H1 (cell line): Measurements from ENCODE around the gene STX11. TPM values are rescaled to one million over a fixed set of nuclear protein-coding genes. Genes with fewer than 3 reads are reported as not detected.

Experiments
- CTCF ChIA-PET: fragments of 300-600 bp; sonication (Branson Sonifier 250); formaldehyde crosslinking; loops from one replicate; lab custom pipeline; 2021; ENCODE audit not compliant: partially characterized antibody; lab: Charles Lee
- POLR2A ChIA-PET: fragments of 300-600 bp; sonication (Branson Sonifier 250); formaldehyde crosslinking; loops from one replicate; lab custom pipeline; 2021; ENCODE audit warnings: inconsistent platforms; ENCODE audit not compliant: partially characterized antibody; lab: Charles Lee
- DNase-seq, 2 experiments: peaks; one replicate each; pipeline versions ENCODE4 v3.0.0 to v3.0.0-alpha.2; 2010 to 2022; ENCODE audit warnings: low spot score in 2 of 2, low read depth in 1 of 2, mixed read lengths in 1 of 2
- FAIRE-seq: peaks from 2 replicates; lab custom pipeline; 2011; peaks lifted over from hg19 to GRCh38; lab: Jason Lieb, UNC
- H2AFZ ChIP-seq: 2 replicates; pipeline ENCODE4 v1.8.1; 2012; ENCODE audit warnings: low read length, inconsistent platforms
- H2AK5ac ChIP-seq: 2 replicates; pipeline ENCODE4 v1.6.1; 2013; ENCODE audit warnings: low read depth, low read length
- H2BK120ac ChIP-seq: replicated peaks from 2 replicates; pipeline ENCODE3; 2013; ENCODE audit warnings: low read depth, low read length, inconsistent platforms
- H2BK12ac ChIP-seq: 2 replicates; pipeline ENCODE4 v1.6.1; 2013; ENCODE audit warnings: low read depth, low read length
- H2BK15ac ChIP-seq: 2 replicates; pipeline ENCODE4 v1.6.1; 2013; ENCODE audit warnings: low read length
- H2BK20ac ChIP-seq: 2 replicates; pipeline ENCODE4 v1.6.1; 2013; ENCODE audit warnings: low read length
- H2BK5ac ChIP-seq: 2 replicates; pipeline ENCODE4 v1.6.1; 2013; ENCODE audit warnings: low read depth, low read length
- H3K14ac ChIP-seq: 2 replicates; pipeline ENCODE4 v1.6.1; 2013; ENCODE audit warnings: inconsistent platforms; ENCODE audit not compliant: insufficient read length
- H3K18ac ChIP-seq: 2 replicates; pipeline ENCODE4 v1.6.1; 2013; ENCODE audit warnings: low read length; ENCODE audit errors: extremely low read depth
- H3K23ac ChIP-seq: 2 replicates; pipeline ENCODE4 v1.6.1; 2013; ENCODE audit warnings: inconsistent platforms; ENCODE audit not compliant: insufficient read length
- H3K23me2 ChIP-seq: 2 replicates; pipeline ENCODE4 v1.6.1; 2013; ENCODE audit warnings: low read depth, low read length
- H3K27ac ChIP-seq: 2 replicates; pipeline ENCODE4 v1.6.1; 2011; ENCODE audit warnings: low read depth, low read length, inconsistent platforms
- H3K27me3 ChIP-seq, 4 experiments: replicated peaks in 1 of 4; 1 replicate in 1 of 4; 2 replicates in 3 of 4; pipeline versions ENCODE4 v1.6.1 to v1.8.1; 2011 to 2013; ENCODE audit warnings: low read length in 3 of 4, mild to moderate bottlenecking in 3 of 4, inconsistent platforms in 2 of 4, mixed read lengths in 2 of 4, moderate library complexity in 1 of 4; ENCODE audit not compliant: control insufficient read depth in 3 of 4, insufficient read depth in 3 of 4; ENCODE audit errors: extremely low read depth in 1 of 4
- H3K36me3 ChIP-seq, 4 experiments: 2 replicates each; pipeline versions ENCODE4 v1.6.1 to v1.8.1; 2011 to 2013; ENCODE audit warnings: mild to moderate bottlenecking in 4 of 4, low read length in 3 of 4, moderate library complexity in 2 of 4, control low read depth in 1 of 4, inconsistent platforms in 1 of 4; ENCODE audit not compliant: insufficient read depth in 4 of 4, control insufficient read depth in 2 of 4
- H3K4ac ChIP-seq: replicated peaks from 2 replicates; pipeline ENCODE3; 2013; ENCODE audit warnings: low read length, low read depth, mixed read lengths, inconsistent platforms; ENCODE audit not compliant: insufficient read length
- H3K4me1 ChIP-seq, 4 experiments: replicated peaks in 1 of 4; 1 replicate in 1 of 4; 2 replicates in 3 of 4; pipeline versions ENCODE4 v1.6.1 to v1.8.1; 2011 to 2013; ENCODE audit warnings: low read length in 3 of 4, inconsistent platforms in 2 of 4, mixed read lengths in 1 of 4; ENCODE audit not compliant: insufficient read depth in 4 of 4, control insufficient read depth in 3 of 4
- H3K4me2 ChIP-seq, 2 experiments: 2 replicates each; pipeline versions ENCODE4 v1.6.1 to v1.8.1; 2011 to 2013; ENCODE audit warnings: low read depth in 2 of 2, low read length in 2 of 2, control low read depth in 1 of 2, inconsistent platforms in 1 of 2, mild to moderate bottlenecking in 1 of 2; ENCODE audit not compliant: insufficient read depth in 1 of 2
- H3K4me3 ChIP-seq, 4 experiments: fragments of 200-600, 300-600 bp in 1 of 4; sonication (generic), shearing (Covaris generic), sonication (Bioruptor Twin) in 1 of 4; 2 replicates each; pipeline versions ENCODE4 v1.5.1 to v1.8.1; 2011 to 2016; ENCODE audit warnings: low read length in 4 of 4, low read depth in 3 of 4, control low read depth in 2 of 4, inconsistent platforms in 2 of 4, mild to moderate bottlenecking in 2 of 4, mixed read lengths in 1 of 4, moderate library complexity in 1 of 4; ENCODE audit not compliant: insufficient read depth in 2 of 4; ENCODE audit errors: extremely low read depth in 1 of 4
- H3K56ac ChIP-seq: replicated peaks from 2 replicates; pipeline ENCODE3; 2013; ENCODE audit warnings: low read depth, mild to moderate bottlenecking, mixed read lengths, low read length, inconsistent platforms; ENCODE audit not compliant: insufficient read length
- H3K79me1 ChIP-seq: 2 replicates; pipeline ENCODE4 v1.6.1; 2013; ENCODE audit warnings: low read depth, low read length, control low read depth
- H3K79me2 ChIP-seq, 2 experiments: 2 replicates each; pipeline versions ENCODE4 v1.6.1 to v1.8.1; 2012 to 2013; ENCODE audit warnings: low read length in 2 of 2, mild to moderate bottlenecking in 2 of 2, inconsistent platforms in 1 of 2; ENCODE audit not compliant: insufficient read depth in 2 of 2, control insufficient read depth in 1 of 2
- H3K9ac ChIP-seq, 4 experiments: replicated peaks in 1 of 4; 1 replicate in 1 of 4; 2 replicates in 3 of 4; pipeline versions ENCODE4 v1.6.1 to v1.8.1; 2011 to 2013; ENCODE audit warnings: low read depth in 3 of 4, low read length in 3 of 4, control low read depth in 2 of 4, mild to moderate bottlenecking in 2 of 4, moderate library complexity in 2 of 4, inconsistent platforms in 1 of 4; ENCODE audit errors: extremely low read depth in 1 of 4
- H3K9me3 ChIP-seq, 2 experiments: 2 replicates each; pipeline versions ENCODE4 v1.6.1 to v1.8.1; 2012 to 2013; ENCODE audit warnings: mild to moderate bottlenecking in 2 of 2, moderate library complexity in 2 of 2, control low read depth in 1 of 2, inconsistent platforms in 1 of 2, low read depth in 1 of 2, low read length in 1 of 2, mixed read lengths in 1 of 2; ENCODE audit not compliant: insufficient read depth in 2 of 2
- H4K20me1 ChIP-seq, 2 experiments: replicated peaks in 1 of 2; 2 replicates each; pipeline versions ENCODE3 to v1.8.1; 2011 to 2013; ENCODE audit warnings: inconsistent platforms in 2 of 2, low read length in 2 of 2, mild to moderate bottlenecking in 1 of 2; ENCODE audit not compliant: insufficient read depth in 2 of 2, control insufficient read depth in 1 of 2
- H4K5ac ChIP-seq: 2 replicates; pipeline ENCODE4 v1.6.1; 2013; ENCODE audit warnings: low read length, low read depth, mixed read lengths, inconsistent platforms; ENCODE audit not compliant: insufficient read length
- H4K8ac ChIP-seq: 2 replicates; pipeline ENCODE4 v1.8.0; 2013; ENCODE audit warnings: mild to moderate bottlenecking, moderate library complexity, low read length, inconsistent platforms; ENCODE audit not compliant: insufficient read depth; ENCODE audit errors: extremely low read depth
- H4K91ac ChIP-seq: replicated peaks from 2 replicates; pipeline ENCODE3; 2013; ENCODE audit warnings: low read length, mixed read lengths, inconsistent platforms; ENCODE audit not compliant: insufficient read length
- BRCA1 ChIP-seq: IDR thresholded peaks from 2 replicates; pipeline ENCODE4 v1.6.1; 2012; ENCODE audit warnings: low read depth, low read length, improper control_type of control experiment
- CHD2 ChIP-seq: IDR thresholded peaks from 2 replicates; pipeline ENCODE4 v1.6.1; 2012; ENCODE audit warnings: low read length, improper control_type of control experiment
- E2F6 ChIP-seq: IDR thresholded peaks from 2 replicates; pipeline ENCODE4 v1.6.1; 2012; ENCODE audit warnings: inconsistent platforms
- HDAC2 ChIP-seq, 2 experiments: fragments of 300-600 bp in 1 of 2; sonication (generic) in 1 of 2; IDR thresholded peaks; 2 replicates each; pipeline ENCODE4 v1.6.1; 2011 to 2012; ENCODE audit warnings: low read depth in 2 of 2, low read length in 2 of 2, mild to moderate bottlenecking in 2 of 2, moderate library complexity in 2 of 2, borderline replicate concordance in 1 of 2, inconsistent platforms in 1 of 2
- POLR2A ChIP-seq, 2 experiments: IDR thresholded peaks; 1 replicate in 1 of 2; 2 replicates in 1 of 2; pipeline ENCODE4 v1.6.1; 2011; ENCODE audit warnings: low read depth in 2 of 2, low read length in 2 of 2, mild to moderate bottlenecking in 2 of 2; ENCODE audit errors: control extremely low read depth in 1 of 2
- POLR2AphosphoS5 ChIP-seq: IDR thresholded peaks from 2 replicates; pipeline ENCODE4 v1.6.1; 2011; ENCODE audit warnings: low read depth, low read length
- WGBS, 2 experiments: shearing (Covaris generic) in 1 of 2; methylation state at CpG; one replicate each; pipeline versions ENCODE4 v1.1.6 to v1.1.7; 2013 to 2015; ENCODE audit warnings: low lambda C conversion rate in 2 of 2, mixed read lengths in 2 of 2, inconsistent platforms in 1 of 2, low coverage in 1 of 2, missing lambda C conversion rate in 1 of 2; ENCODE audit not compliant: insufficient replicate concordance in 2 of 2, insufficient coverage in 1 of 2, insufficient read length in 1 of 2; ENCODE audit errors: extremely low coverage in 1 of 2, missing lambda C conversion rate in 1 of 2; 5-methylcytosine and 5-hydroxymethylcytosine counted together
- polyA plus RNA-seq, 7 experiments: library from polyadenylated mRNA; depleted of rRNA in 3 of 7; stranded (reverse) in 5 of 7; unstranded in 2 of 7; fragments of >200 nt in 5 of 7; fragments of 200-250 nt in 2 of 7; gene quantifications; 1 replicate in 5 of 7; 2 replicates in 1 of 7; 4 replicates in 1 of 7; pipeline versions ENCODE4 v1.2.1 to v1.2.3, GENCODE V29; 2011 to 2013; ENCODE audit warnings: missing spikeins in 2 of 7, mixed read lengths in 2 of 7
- total RNA-seq: library from RNA; stranded (reverse); fragmentation: NEBNext Ultra II Directional; extraction: Animal tissue kit (Norgen Biotek cat#: 25700); gene quantifications from 2 replicates; pipeline ENCODE4 v1.2.1, GENCODE V29; 2021
- TF ChIP-seq, protein P1 (sequence below): IDR thresholded peaks from 2 replicates; pipeline ENCODE4 v1.6.1; 2012; ENCODE audit warnings: inconsistent platforms

STX11 gene
- total and polyA plus RNA-seq, 2 of the 8 experiments (the other 6 are each of a cell fraction or from before 2014, with no cell fraction given), result 0.15 to 0.34 TPM

GRCh38 chr6:144171406-144171805, 21.1 kb downstream of the STX11 start:
- Histone ChIP-seq H3K79me2 (no peaks in the 10 kb centered on the region), H3K36me3 (no peaks in the 10 kb centered on the region; a peak in 1 of 8 replicates), H3K4me1 (no peaks in the 10 kb centered on the region), H2BK15ac (no peak overlapping the region), H2BK5ac (no peak overlapping the region), H2BK120ac (no peak overlapping the region), H3K9ac (no peak overlapping the region), H3K27ac (no peak overlapping the region), H2BK12ac (no peak overlapping the region), H3K23me2 (no peaks in the 10 kb centered on the region), H3K4me3 (no peak overlapping the region), H3K23ac (no peak overlapping the region), H3K4me2 (no peak overlapping the region), H3K56ac (no peak overlapping the region), H3K9me3 (no peaks in the 10 kb centered on the region), H3K79me1 (no peaks in the 10 kb centered on the region), H4K5ac (no peak overlapping the region), H2AFZ (no peak overlapping the region), H3K18ac (no peak overlapping the region), H3K4ac (no peak overlapping the region), H4K20me1 (no peaks in the 10 kb centered on the region), H4K8ac (no peak overlapping the region), H2BK20ac (no peak overlapping the region), H3K27me3 (no peaks in the 10 kb centered on the region), H3K14ac (no peak overlapping the region), H4K91ac (no peak overlapping the region), H2AK5ac (no peak overlapping the region)
- FAIRE-seq (no peak), DNase-seq (no peak)
- WGBS, 2 experiments, result 90% methylated on average over 3 of the region's 3 CpGs; no CpG with 5 or more reads in 1 of the 2 experiments
- TF ChIP-seq, protein P1, sequence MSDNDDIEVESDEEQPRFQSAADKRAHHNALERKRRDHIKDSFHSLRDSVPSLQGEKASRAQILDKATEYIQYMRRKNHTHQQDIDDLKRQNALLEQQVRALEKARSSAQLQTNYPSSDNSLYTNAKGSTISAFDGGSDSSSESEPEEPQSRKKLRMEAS, result no peak
- TF ChIP-seq HDAC2 (IDR thresholded peaks at IDR 0.05; ENCODE audit: borderline replicate concordance in 1 of 2, low read depth in 2 of 2, low read length in 2 of 2) (no peak), CHD2 (no peak), E2F6 (no peak), POLR2AphosphoS5 (no peak), POLR2A (IDR thresholded peaks at IDR 0.05; ENCODE audit: control extremely low read depth in 1 of 2, low read depth in 2 of 2, low read length in 2 of 2) (no peak), BRCA1 (no peak)
- ChIA-PET CTCF (no interaction called here), POLR2A (no interaction called here)
